ENCODE data around the gene MYNN. TPM values are rescaled to one million over a fixed set of nuclear protein-coding genes. Genes with fewer than 3 reads are reported as not detected.
A peak's percentile ranks its signal among the peaks of the same experiment; 100 is the strongest.

The MYNN gene
- total and polyA plus RNA-seq, 2 of the 13 experiments (the other 11 are each of a cell fraction or from before 2014, with no cell fraction given): 10.4 to 17.6 TPM

GRCh38 chr3:169772897-169773816 is at the start of gene MYNN (continued):
- TF ChIP-seq MYNN (CRISPR knock-in tag; IDR thresholded peaks at IDR 0.05; ENCODE audit: low read depth): no peak
- peak; percentile 71; the same call in 1 of the 2 replicates for TF ChIP-seq WIZ (CRISPR knock-in tag; IDR thresholded peaks at IDR 0.05)
- TF ChIP-seq NR3C1 (CRISPR knock-in tag; IDR thresholded peaks at IDR 0.05): no peak
- TF ChIP-seq MBNL3 (CRISPR knock-in tag; conservative IDR thresholded peaks at IDR 0.05): no peak
- peak; percentile 35; the same call in 1 of the 2 replicates for TF ChIP-seq FOSL1 (CRISPR knock-in tag; IDR thresholded peaks at IDR 0.05; ENCODE audit: borderline replicate concordance)
- TF ChIP-seq AGO2 (optimal IDR thresholded peaks at IDR 0.05; ENCODE audit: low read depth, low read length): peak; percentile 96
- peak; percentile 88; the same call in 1 of the 2 replicates for TF ChIP-seq ZNF598 (CRISPR knock-in tag; IDR thresholded peaks at IDR 0.05; ENCODE audit: borderline replicate concordance)
- peak; percentile 83; the same call in 1 of the 2 replicates for TF ChIP-seq HINFP (CRISPR knock-in tag; IDR thresholded peaks at IDR 0.05; ENCODE audit: low read depth)
- 0 out of 2 replicates have a peak, but pooled peaks have one; percentile 34 for TF ChIP-seq RELA (CRISPR knock-in tag; IDR thresholded peaks at IDR 0.05)
- no peak for TF ChIP-seq FOXP1 (IDR thresholded peaks at IDR 0.05)
- no peak for TF ChIP-seq FOXP1 (CRISPR knock-in tag; IDR thresholded peaks at IDR 0.05)
- peak; percentile 47; the same call in 1 of the 2 replicates for TF ChIP-seq FOXJ3 (CRISPR knock-in tag; IDR thresholded peaks at IDR 0.05; ENCODE audit: borderline replicate concordance)
- peak; percentile 88 for TF ChIP-seq TAF1 (CRISPR knock-in tag; IDR thresholded peaks at IDR 0.05)
- TF ChIP-seq FUBP1 (CRISPR knock-in tag; IDR thresholded peaks at IDR 0.05; ENCODE audit: borderline replicate concordance): no peak
- TF ChIP-seq TOPORS (CRISPR knock-in tag; IDR thresholded peaks at IDR 0.05): no peak
- no peak for TF ChIP-seq ZNF749 (CRISPR knock-in tag; IDR thresholded peaks at IDR 0.05; ENCODE audit: borderline replicate concordance)
- peak; percentile 80; the same call in 1 of the 2 replicates for TF ChIP-seq GTF3A (CRISPR knock-in tag; conservative IDR thresholded peaks at IDR 0.05)
- TF ChIP-seq ZNF251 (CRISPR knock-in tag; IDR thresholded peaks at IDR 0.05): no peak
- TF ChIP-seq TBP (CRISPR knock-in tag; IDR thresholded peaks at IDR 0.05): peak; percentile 85; the same call in 1 of the 2 replicates
- TF ChIP-seq MED13 (CRISPR knock-in tag; IDR thresholded peaks at IDR 0.05): 0 out of 2 replicates have a peak, but pooled peaks have one; percentile 62
- peak; percentile 95 for TF ChIP-seq DNMT3B (CRISPR knock-in tag; conservative IDR thresholded peaks at IDR 0.05)
- no peak for TF ChIP-seq CBX2 (IDR thresholded peaks at IDR 0.05; ENCODE audit: low read depth, low read length)
- no peak for TF ChIP-seq CBX2 (CRISPR knock-in tag; IDR thresholded peaks at IDR 0.05; ENCODE audit: low read depth)
- peak; percentile 65; the same call in 1 of the 2 replicates for TF ChIP-seq ZNF761 (CRISPR knock-in tag; conservative IDR thresholded peaks at IDR 0.05)
- TF ChIP-seq MEIS2 (CRISPR knock-in tag; IDR thresholded peaks at IDR 0.05): peak; percentile 30; the same call in 1 of the 2 replicates
- peak; percentile 89 for TF ChIP-seq SALL1 (CRISPR knock-in tag; IDR thresholded peaks at IDR 0.05)
- peak; percentile 94; the same call in 1 of the 2 replicates for TF ChIP-seq NFKB2 (CRISPR knock-in tag; IDR thresholded peaks at IDR 0.05; ENCODE audit: borderline replicate concordance)
- TF ChIP-seq EP300 (IDR thresholded peaks at IDR 0.05; ENCODE audit: low read depth in 2 of 2, low read length in 2 of 2): no peak
- no peak for TF ChIP-seq EP300 (CRISPR knock-in tag; IDR thresholded peaks at IDR 0.05; ENCODE audit: borderline replicate concordance)
